Mesenchymal stem cell (in vitro differentiated cells and primary cell): ENCODE measurements around the gene C6orf132.

Experiments used
- DNase-seq: peaks from one replicate; pipeline ENCODE4 v3.0.0-alpha.2; 2013
- H2AFZ ChIP-seq: one replicate; pipeline ENCODE4 v1.6.1; 2013; ENCODE audit warnings: low read depth, mild to moderate bottlenecking, control low read depth, inconsistent platforms, low read length, moderate library complexity
- H2AK5ac ChIP-seq: 2 replicates; pipeline ENCODE4 v1.6.1; 2013; ENCODE audit warnings: low read length, moderate library complexity, mild to moderate bottlenecking, inconsistent platforms; ENCODE audit not compliant: severe bottlenecking
- H2BK120ac ChIP-seq: one replicate; pipeline ENCODE4 v1.6.1; 2013; ENCODE audit warnings: low read depth, mild to moderate bottlenecking, inconsistent platforms, low read length, moderate library complexity
- H2BK12ac ChIP-seq, 2 experiments: one replicate each; pipeline ENCODE4 v1.6.1; 2013; ENCODE audit warnings: inconsistent platforms in 2 of 2, low read length in 2 of 2, mild to moderate bottlenecking in 2 of 2, moderate library complexity in 2 of 2, control low read depth in 1 of 2
- H2BK15ac ChIP-seq: one replicate; pipeline ENCODE4 v1.6.1; 2013; ENCODE audit warnings: mild to moderate bottlenecking, low read depth, inconsistent platforms; ENCODE audit not compliant: poor library complexity, severe bottlenecking
- H2BK5ac ChIP-seq: 2 replicates; pipeline ENCODE4 v1.6.1; 2013; ENCODE audit warnings: low read depth, mild to moderate bottlenecking, low read length, control low read depth, inconsistent platforms; ENCODE audit not compliant: poor library complexity, severe bottlenecking
- H3K14ac ChIP-seq, 2 experiments: one replicate each; pipeline ENCODE4 v1.6.1; 2013; ENCODE audit warnings: inconsistent platforms in 2 of 2, low read length in 2 of 2, control low read depth in 1 of 2, mild to moderate bottlenecking in 1 of 2, moderate library complexity in 1 of 2
- H3K18ac ChIP-seq, 2 experiments: one replicate each; pipeline ENCODE4 v1.6.1; 2013; ENCODE audit warnings: inconsistent platforms in 2 of 2, low read length in 2 of 2, control low read depth in 1 of 2, low read depth in 1 of 2, mild to moderate bottlenecking in 1 of 2
- H3K23ac ChIP-seq, 2 experiments: one replicate each; pipeline ENCODE4 v1.6.1; 2013; ENCODE audit warnings: inconsistent platforms in 2 of 2, low read length in 2 of 2, mild to moderate bottlenecking in 2 of 2, moderate library complexity in 2 of 2, control low read depth in 1 of 2
- H3K27ac ChIP-seq: 2 replicates; pipeline ENCODE4 v1.5.1; 2013; ENCODE audit warnings: mild to moderate bottlenecking, moderate library complexity, low read length, control low read depth, inconsistent platforms; ENCODE audit not compliant: poor library complexity, severe bottlenecking
- H3K27me3 ChIP-seq, 2 experiments: 2 replicates each; pipeline versions ENCODE4 v1.6.1 to v1.7.0; 2013; ENCODE audit warnings: low read length in 2 of 2, mild to moderate bottlenecking in 2 of 2, moderate library complexity in 2 of 2, control low read depth in 1 of 2, inconsistent platforms in 1 of 2; ENCODE audit not compliant: control insufficient read depth in 1 of 2, insufficient read depth in 1 of 2
- H3K36me3 ChIP-seq, 2 experiments: 2 replicates each; pipeline versions ENCODE4 v1.6.1 to v1.7.0; 2013; ENCODE audit warnings: low read length in 2 of 2, control low read depth in 1 of 2, inconsistent platforms in 1 of 2, low read depth in 1 of 2, mild to moderate bottlenecking in 1 of 2; ENCODE audit not compliant: insufficient read depth in 2 of 2, control insufficient read depth in 1 of 2
- H3K4ac ChIP-seq, 2 experiments: one replicate each; pipeline ENCODE4 v1.6.1; 2013; ENCODE audit warnings: inconsistent platforms in 2 of 2, low read length in 2 of 2, mild to moderate bottlenecking in 2 of 2, moderate library complexity in 2 of 2, control low read depth in 1 of 2, low read depth in 1 of 2
- H3K4me1 ChIP-seq: 2 replicates; pipeline ENCODE4 v1.6.1; 2013; ENCODE audit warnings: low read depth, low read length, control low read depth; ENCODE audit not compliant: control insufficient read depth, insufficient read depth
- H3K4me2 ChIP-seq: 2 replicates; pipeline ENCODE4 v1.6.1; 2013; ENCODE audit warnings: low read length, mild to moderate bottlenecking, inconsistent platforms; ENCODE audit not compliant: poor library complexity, severe bottlenecking
- H3K4me3 ChIP-seq, 2 experiments: 2 replicates each; pipeline versions ENCODE4 v1.5.1 to v1.7.0; 2013; ENCODE audit warnings: low read length in 2 of 2, mild to moderate bottlenecking in 2 of 2, control low read depth in 1 of 2, low read depth in 1 of 2; ENCODE audit not compliant: insufficient read depth in 1 of 2
- H3K79me1 ChIP-seq: replicated peaks from 2 replicates; pipeline ENCODE4 v1.6.1; 2013; ENCODE audit warnings: mild to moderate bottlenecking, control low read depth, low read length, inconsistent platforms; ENCODE audit not compliant: poor library complexity, severe bottlenecking
- H3K9ac ChIP-seq: 2 replicates; pipeline ENCODE4 v1.7.0; 2013; ENCODE audit warnings: mild to moderate bottlenecking, low read length, moderate library complexity
- H3K9me3 ChIP-seq: 2 replicates; pipeline ENCODE4 v1.7.0; 2013; ENCODE audit warnings: mild to moderate bottlenecking, low read length; ENCODE audit not compliant: control insufficient read depth
- H4K8ac ChIP-seq: one replicate; pipeline ENCODE4 v1.6.1; 2013; ENCODE audit warnings: inconsistent platforms, mild to moderate bottlenecking, low read length, moderate library complexity
- H4K91ac ChIP-seq: one replicate; pipeline ENCODE4 v1.6.1; 2013; ENCODE audit warnings: mild to moderate bottlenecking, low read length, inconsistent platforms
- WGBS: methylation state at CpG from one replicate; pipeline ENCODE4 v1.1.7; 2013; ENCODE audit warnings: mixed read lengths; 5-methylcytosine and 5-hydroxymethylcytosine counted together

C6orf132 gene

GRCh38 chr6:42071881-42072583 is 70.4 kb downstream of the C6orf132 start:
- Histone ChIP-seq H3K4me3 (no peak overlapping the region), H4K91ac (no peak overlapping the region), H3K27ac (no peak overlapping the region), H2BK5ac (no peak overlapping the region), H3K4me2 (no peak overlapping the region), H3K14ac (no peak overlapping the region), H2AK5ac (no peak overlapping the region), H3K27me3 (no peaks in the 10 kb centered on the region), H2BK120ac (no peak overlapping the region), H2BK12ac (no peak overlapping the region), H3K9ac (no peak overlapping the region), H4K8ac (no peak overlapping the region), H3K36me3 (peaks cover 61 to 79% of the 10 kb centered on the region in 2 experiments), H3K4me1 (peaks cover 2% of the 10 kb centered on the region), H3K4ac (no peak overlapping the region), H3K79me1 (peaks cover 6% of the 10 kb centered on the region), H3K23ac (no peak overlapping the region), H3K18ac (no peak overlapping the region), H3K9me3 (no peaks in the 10 kb centered on the region), H2AFZ (no peak overlapping the region), H2BK15ac (no peak overlapping the region)
- 82% methylated on average over 6 of the region's 6 CpGs for WGBS
- DNase-seq, result no peak

- no peak overlapping the region for H2AFZ ChIP-seq
- no peak overlapping the region for H3K4me2 ChIP-seq
- H3K27ac ChIP-seq, result no peak overlapping the region
- no peak overlapping the region for H4K91ac ChIP-seq
- peaks cover 58 to 83% of the 10 kb centered on the region in 2 experiments for H3K36me3 ChIP-seq
- H2BK5ac ChIP-seq, result no peak overlapping the region
- no peak overlapping the region for H2BK15ac ChIP-seq
- H3K4ac ChIP-seq, result no peak overlapping the region
- no peak overlapping the region for H3K18ac ChIP-seq
- H3K14ac ChIP-seq, result no peak overlapping the region
- no peak for DNase-seq
- H3K9me3 ChIP-seq, result no peaks in the 10 kb centered on the region
- no peak overlapping the region for H2BK12ac ChIP-seq
- H3K4me3 ChIP-seq, result no peak overlapping the region
- no peak overlapping the region for H2BK120ac ChIP-seq
- H3K23ac ChIP-seq, result no peak overlapping the region
- peaks cover 5% of the 10 kb centered on the region for H3K79me1 ChIP-seq
- peaks cover 5% of the 10 kb centered on the region for H3K4me1 ChIP-seq
- H3K27me3 ChIP-seq, result no peaks in the 10 kb centered on the region
- H4K8ac ChIP-seq, result no peak overlapping the region
- 97% methylated on average over 5 of the region's 5 CpGs for WGBS
- H2AK5ac ChIP-seq, result no peak overlapping the region
- H3K9ac ChIP-seq, result no peak overlapping the region
Observed at GRCh38 chr6:42068872-42069522, 73.4 kb downstream of the C6orf132 start.

DNA sequence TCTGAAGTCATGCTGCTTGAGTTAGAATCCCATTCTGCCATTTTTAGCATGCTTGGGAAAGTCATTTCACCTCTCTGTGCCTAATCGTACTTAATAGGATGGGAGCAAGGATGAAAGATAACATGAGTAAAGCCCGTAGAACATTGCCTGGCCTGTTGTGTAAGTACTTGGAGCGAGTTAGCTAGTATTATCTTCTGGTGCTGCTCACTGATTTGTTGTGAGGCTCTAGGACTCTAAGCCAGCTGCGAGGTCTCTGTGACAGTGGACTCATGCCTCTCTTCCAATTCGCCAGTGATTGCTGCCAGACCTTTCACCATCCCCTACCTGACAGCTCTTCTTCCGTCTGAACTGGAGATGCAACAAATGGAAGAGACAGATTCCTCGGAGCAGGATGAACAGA is 74.2 kb downstream of the C6orf132 start:
- H3K4me3 ChIP-seq, result no peak overlapping the region
- no peak overlapping the region for H2BK15ac ChIP-seq
- no peak overlapping the region for H2BK5ac ChIP-seq
- no peak overlapping the region for H3K4me2 ChIP-seq
- H3K9ac ChIP-seq, result no peak overlapping the region
- no peaks in the 10 kb centered on the region for H3K9me3 ChIP-seq
- peaks cover 5% of the 10 kb centered on the region for H3K4me1 ChIP-seq
- 95% methylated on average over 7 of the region's 7 CpGs for WGBS
- H3K4ac ChIP-seq, result no peak overlapping the region
- no peak overlapping the region for H2AFZ ChIP-seq
- H4K91ac ChIP-seq, result no peak overlapping the region
- H3K14ac ChIP-seq, result no peak overlapping the region
- H2BK120ac ChIP-seq, result no peak overlapping the region
- peaks cover 5% of the 10 kb centered on the region for H3K79me1 ChIP-seq
- no peak overlapping the region for H3K27ac ChIP-seq
- no peak overlapping the region for H2BK12ac ChIP-seq
- peaks cover 56 to 83% of the 10 kb centered on the region in 2 experiments for H3K36me3 ChIP-seq
- H4K8ac ChIP-seq, result no peak overlapping the region
- no peak for DNase-seq
- no peak overlapping the region for H2AK5ac ChIP-seq
- no peak overlapping the region for H3K18ac ChIP-seq
- no peaks in the 10 kb centered on the region for H3K27me3 ChIP-seq
- no peak overlapping the region for H3K23ac ChIP-seq

DNA sequence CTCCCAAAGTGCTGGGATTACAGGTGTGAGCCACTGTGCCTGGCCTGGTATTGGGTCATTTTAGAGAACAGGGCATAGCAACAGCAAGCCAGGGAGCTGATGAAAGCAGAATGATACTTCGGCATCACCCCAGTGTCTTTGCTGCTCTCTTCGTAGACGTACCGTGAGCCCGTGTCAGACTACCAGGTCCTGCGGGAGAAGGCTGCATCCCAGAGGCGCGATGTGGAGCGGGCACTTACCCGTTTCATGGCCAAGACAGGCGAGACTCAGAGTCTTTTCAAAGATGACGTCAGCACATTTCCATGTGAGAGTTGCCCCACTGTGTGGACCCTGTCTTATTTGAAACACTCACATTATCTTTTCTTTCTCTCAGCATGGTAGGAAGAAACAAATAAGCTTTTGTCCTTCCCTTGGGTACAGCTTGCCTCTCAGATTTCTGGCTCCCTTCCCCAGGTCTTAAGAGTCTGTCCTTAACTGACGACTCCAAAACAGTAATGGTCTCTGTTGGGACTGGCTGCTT is 76.2 kb downstream of the C6orf132 start:
- peaks cover 5% of the 10 kb centered on the region for H3K4me1 ChIP-seq
- H2AFZ ChIP-seq, result no peak overlapping the region
- no peaks in the 10 kb centered on the region for H3K27me3 ChIP-seq
- no peaks in the 10 kb centered on the region for H3K9me3 ChIP-seq
- H3K4me3 ChIP-seq, result no peak overlapping the region
- peaks cover 5% of the 10 kb centered on the region for H3K79me1 ChIP-seq
- H3K9ac ChIP-seq, result no peak overlapping the region
- H2AK5ac ChIP-seq, result no peak overlapping the region
- no peak overlapping the region for H3K23ac ChIP-seq
- no peak overlapping the region for H2BK120ac ChIP-seq
- no peak overlapping the region for H4K91ac ChIP-seq
- H4K8ac ChIP-seq, result no peak overlapping the region
- H2BK15ac ChIP-seq, result no peak overlapping the region
- H2BK12ac ChIP-seq, result no peak overlapping the region
- no peak overlapping the region for H3K4me2 ChIP-seq
- no peak overlapping the region for H3K4ac ChIP-seq
- 98% methylated on average over 13 of the region's 13 CpGs for WGBS
- DNase-seq, result no peak
- no peak overlapping the region for H3K18ac ChIP-seq
- H3K36me3 ChIP-seq, result peaks cover 54 to 79% of the 10 kb centered on the region in 2 experiments
- no peak overlapping the region for H2BK5ac ChIP-seq
- no peak overlapping the region for H3K27ac ChIP-seq
- H3K14ac ChIP-seq, result no peak overlapping the region
